ENCODE results near the gene SLC35A1. TPM values are rescaled to one million over a fixed set of nuclear protein-coding genes. Genes with fewer than 3 reads are reported as not detected.
A peak's percentile ranks its signal among the peaks of the same experiment; 100 is the strongest.

Gene SLC35A1
- 12.8 TPM for polyA plus RNA-seq (2012; ENCODE audit: insufficient read depth, insufficient read length, low read depth)

GRCh38 chr6:87472525-87473418 is at the start of gene SLC35A1:
TSS of gene SLC35A1 (plus strand) at chr6:87472974. CDS start at chr6:87473004, 30 bp downstream.
- H3K27me3 ChIP-seq = peaks cover 3% of the 10 kb centered on the region; the same call in 1 of the 2 replicates
- DNase-seq = peak; percentile 85
- H3K4me3 ChIP-seq (ENCODE audit: low read depth, low read length) = peak within 1 kb of the TSS; percentile 89
- H3K9me3 ChIP-seq = no peaks in the 10 kb centered on the region
- no peaks in the 10 kb centered on the region for H3K4me1 ChIP-seq
- no peak for TF ChIP-seq CTCF (IDR thresholded peaks at IDR 0.05; ENCODE audit: low read depth, low read length)
- no peaks in the 10 kb centered on the region for H3K36me3 ChIP-seq

GRCh38 chr6:87426789-87427188 is 46.0 kb upstream of the SLC35A1 start:
- TF ChIP-seq CTCF (IDR thresholded peaks at IDR 0.05; ENCODE audit: low read depth, low read length) = no peak
- Histone ChIP-seq H3K27me3 (peaks cover 9% of the 10 kb centered on the region; the same call in 1 of the 2 replicates), H3K9me3 (no peaks in the 10 kb centered on the region), H3K4me1 (no peaks in the 10 kb centered on the region), H3K36me3 (no peaks in the 10 kb centered on the region), H3K4me3 (ENCODE audit: low read depth, low read length) (no peak overlapping the region)
- no peak for DNase-seq

GRCh38 chr6:87430499-87430898 is 42.3 kb upstream of the SLC35A1 start:
- DNase-seq = no peak
- Histone ChIP-seq H3K36me3 (no peaks in the 10 kb centered on the region), H3K27me3 (peaks cover 9% of the 10 kb centered on the region; the same call in 1 of the 2 replicates), H3K4me1 (no peaks in the 10 kb centered on the region), H3K4me3 (ENCODE audit: low read depth, low read length) (no peak overlapping the region), H3K9me3 (no peaks in the 10 kb centered on the region)
- TF ChIP-seq CTCF (IDR thresholded peaks at IDR 0.05; ENCODE audit: low read depth, low read length) = no peak

- Histone ChIP-seq H3K9me3 (no peaks in the 10 kb centered on the region), H3K36me3 (no peaks in the 10 kb centered on the region), H3K27me3 (peaks cover 9% of the 10 kb centered on the region; the same call in 1 of the 2 replicates), H3K4me1 (no peaks in the 10 kb centered on the region), H3K4me3 (ENCODE audit: low read depth, low read length) (no peak overlapping the region)
- no peak for TF ChIP-seq CTCF (IDR thresholded peaks at IDR 0.05; ENCODE audit: low read depth, low read length)
- no peak for DNase-seq
These were observed 41.5 kb upstream of the SLC35A1 start for GRCh38 chr6:87431263-87431662.

- TF ChIP-seq CTCF (IDR thresholded peaks at IDR 0.05; ENCODE audit: low read depth, low read length) = no peak
- no peak overlapping the region for H3K4me3 ChIP-seq (ENCODE audit: low read depth, low read length)
- no peaks in the 10 kb centered on the region for H3K36me3 ChIP-seq
- H3K9me3 ChIP-seq = no peaks in the 10 kb centered on the region
- no peak for DNase-seq
- H3K4me1 ChIP-seq = no peaks in the 10 kb centered on the region
- H3K27me3 ChIP-seq = no peaks in the 10 kb centered on the region
These were observed 36.3 kb upstream of the SLC35A1 start for GRCh38 chr6:87436435-87436834.

GRCh38 chr6:87441711-87442110 is 31.1 kb upstream of the SLC35A1 start:
- Histone ChIP-seq H3K27me3 (peaks cover 3% of the 10 kb centered on the region), H3K4me1 (no peaks in the 10 kb centered on the region), H3K9me3 (no peaks in the 10 kb centered on the region), H3K36me3 (no peaks in the 10 kb centered on the region), H3K4me3 (ENCODE audit: low read depth, low read length) (no peak overlapping the region)
- DNase-seq = no peak
- TF ChIP-seq CTCF (IDR thresholded peaks at IDR 0.05; ENCODE audit: low read depth, low read length) = no peak

All from BE2C (cell line).